ENCODE measurements around the gene SPTSSA.
"Not testable (repeated sequence)": the region's sequence is repeated elsewhere in the genome, so short reads cannot be mapped to it uniquely, and the experiment has no call there.

GRCh38 chr14:34504027-34504426 is 42.0 kb upstream of the SPTSSA start:
- TF ChIP-seq CTCF (IDR thresholded peaks at IDR 0.05; ENCODE audit: insufficient read depth, low read length, poor library complexity, severe bottlenecking); EZH2phosphoT487 (conservative IDR thresholded peaks at IDR 0.05; ENCODE audit: low read length): not testable (repeated sequence)
